ENCODE measurements around the gene IMPDH2.
A peak's percentile ranks its signal among the peaks of the same experiment; 100 is the strongest.
"Not testable (repeated sequence)": the region's sequence is repeated elsewhere in the genome, so short reads cannot be mapped to it uniquely, and the experiment has no call there.

Gene IMPDH2

GRCh38 chr3:49021213-49021812 lies 7.9 kb downstream of the IMPDH2 start:
- peak; percentile 91 for DNase-seq

GRCh38 chr3:49020330-49021212 lies 8.6 kb downstream of the IMPDH2 start:
- DNase-seq = no peak

GRCh38 chr3:49019941-49020329 lies 9.3 kb downstream of the IMPDH2 start:
- no peak for DNase-seq

GRCh38 chr3:49018707-49019006 lies 10.5 kb downstream of the IMPDH2 start:
- DNase-seq = no peak

- DNase-seq = peak; percentile 79
These were observed 11.1 kb downstream of the IMPDH2 start, which contains the start of gene DALRD3 for GRCh38 chr3:49017971-49018706. Gene DALRD3 (minus strand): TSS chr3:49018580. CDS start chr3:49018564, 16 bp downstream.

GRCh38 chr3:49017229-49017970 lies 11.8 kb downstream of the IMPDH2 start:
- no peak for DNase-seq

GRCh38 chr3:49016414-49017228 lies 12.6 kb downstream of the IMPDH2 start:
- no peak for DNase-seq

GRCh38 chr3:49015765-49016164 lies 13.4 kb downstream of the IMPDH2 start:
- no peak for DNase-seq

- DNase-seq = no peak
These were observed 14.1 kb downstream of the IMPDH2 start for GRCh38 chr3:49015072-49015471.

GRCh38 chr3:49013738-49014660 lies 15.2 kb downstream of the IMPDH2 start:
- DNase-seq = peak; percentile 8

- DNase-seq = no peak
These were observed 16.0 kb downstream of the IMPDH2 start for GRCh38 chr3:49013113-49013737.

GRCh38 chr3:49012441-49013017 lies 16.7 kb downstream of the IMPDH2 start:
- DNase-seq = no peak

- no peak for DNase-seq
These were observed 19.8 kb downstream of the IMPDH2 start for GRCh38 chr3:49009396-49009795.

- not testable (repeated sequence) for DNase-seq
These were observed 20.6 kb downstream of the IMPDH2 start for GRCh38 chr3:49008627-49009026.

- peak; percentile 26 for DNase-seq
These were observed 21.2 kb downstream of the IMPDH2 start for GRCh38 chr3:49007771-49008528.

- peak; percentile 91 for DNase-seq
These were observed 22.0 kb downstream of the IMPDH2 start, which contains the start of gene WDR6 for GRCh38 chr3:49007068-49007770. Gene WDR6 (plus strand): TSS chr3:49007391. CDS start chr3:49007432, 41 bp downstream.

- DNase-seq = no peak
These were observed 22.7 kb downstream of the IMPDH2 start for GRCh38 chr3:49006408-49007067.

- DNase-seq = no peak
These were observed 23.2 kb downstream of the IMPDH2 start for GRCh38 chr3:49005998-49006397.
